ENCODE data around the gene ERCC4.

DNA sequence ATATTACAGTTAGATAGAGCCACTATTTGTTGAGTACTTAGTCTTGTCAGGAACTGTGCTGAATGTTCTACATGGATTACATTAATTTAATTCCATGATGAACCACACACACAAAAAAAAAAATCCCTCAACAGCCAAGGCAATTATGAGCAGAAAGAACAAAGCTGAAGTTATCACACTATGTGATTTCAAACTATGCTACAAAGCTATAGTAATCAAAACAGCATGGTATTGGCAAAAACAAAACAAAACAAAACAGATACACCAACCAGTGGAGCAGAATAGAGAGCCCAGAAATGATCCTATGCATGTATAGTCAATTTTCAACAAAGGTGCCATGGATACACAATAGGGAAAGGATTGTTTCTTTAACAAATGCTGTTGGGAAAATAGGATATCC, 8.1 kb upstream of the ERCC4 start:
- no peak for TF ChIP-seq CTCF (IDR thresholded peaks at IDR 0.05; ENCODE audit: insufficient read depth, low read depth, low read length)
- no peak for TF ChIP-seq EZH2 (IDR thresholded peaks at IDR 0.05; ENCODE audit: insufficient read depth, low read length)
